Thyroid gland (tissue), 4 donors: ENCODE results near the gene MANBA. TPM values are rescaled to one million over a fixed set of nuclear protein-coding genes. Genes with fewer than 3 reads are reported as not detected.

Source experiments
- DNase-seq, 2 donors: peaks; one replicate each; pipeline ENCODE4 v3.0.0-alpha.2; 2019
- H3K27ac ChIP-seq, 3 donors: fragments of 200-600 bp; sonication (generic); 1 replicate in 2 of 3; 2 replicates in 1 of 3; pipeline ENCODE4 v1.5.1; 2016 to 2019; ENCODE audit warnings: mild to moderate bottlenecking in 1 of 3, moderate library complexity in 1 of 3
- H3K27me3 ChIP-seq: fragments of 200-600 bp; sonication (generic); one replicate; pipeline ENCODE4 v1.5.1; 2019
- H3K36me3 ChIP-seq, 2 donors: fragments of 200-600 bp; sonication (generic); one replicate each; pipeline ENCODE4 v1.5.1; 2016 to 2019
- H3K4me1 ChIP-seq, 2 donors: fragments of 200-600 bp; sonication (generic); one replicate each; pipeline ENCODE4 v1.5.1; 2017 to 2019
- H3K4me3 ChIP-seq, 3 donors: fragments of 200-600 bp; sonication (generic); replicated peaks in 1 of 3; 1 replicate in 2 of 3; 2 replicates in 1 of 3; pipeline ENCODE4 v1.5.1; 2016; ENCODE audit warnings: mild to moderate bottlenecking in 1 of 3
- H3K9me3 ChIP-seq: fragments of 200-600 bp; sonication (generic); one replicate; pipeline ENCODE4 v1.5.1; 2017
- POLR2A ChIP-seq, 2 donors: fragments of 450-650 bp; IDR thresholded peaks; one replicate each; pipeline ENCODE4 v1.6.1; 2017; ENCODE audit warnings: antibody characterized with exemption in 2 of 2, mild to moderate bottlenecking in 2 of 2, moderate library complexity in 1 of 2
- WGBS, 2 donors: methylation state at CpG; one replicate each; pipeline ENCODE4 v1.1.5; 2017; 5-methylcytosine and 5-hydroxymethylcytosine counted together
- intact Hi-C: fragments of 100-400 bp; cut with DNase I; formaldehyde crosslinking; loops from one replicate; pipeline ENCODE4 v1.15.1; 2023
- total RNA-seq, 4 donors: library from RNA; depleted of rRNA; stranded (reverse); fragments of >200 nt; gene quantifications; one replicate each; pipeline ENCODE4 v1.2.3, GENCODE V29; 2016
- TF ChIP-seq, protein P1 (sequence below), 6 experiments: fragments of 200-600 bp in 3 of 6; fragments of 450-650 bp in 3 of 6; sonication (generic) in 3 of 6; IDR thresholded peaks; one replicate each; pipeline ENCODE4 v1.5.1; 2016 to 2019; ENCODE audit warnings: antibody characterized with exemption in 6 of 6, mild to moderate bottlenecking in 2 of 6, inconsistent platforms in 1 of 6, moderate library complexity in 1 of 6

MANBA gene
- total RNA-seq, 4 donors from 2014 or later = 41.3 to 53.4 (median 45.5) TPM

- Histone ChIP-seq H3K4me1 (peaks cover 3 to 10% of the 10 kb centered on the region in 2 donors), H3K9me3 (no peaks in the 10 kb centered on the region), H3K27ac (peak overlapping the region in 2 of 3 donors; percentile 44 to 62), H3K4me3 (no peak overlapping the region), H3K27me3 (no peaks in the 10 kb centered on the region), H3K36me3 (peaks cover 42 to 44% of the 10 kb centered on the region in 2 donors)
- 29 to 36% methylated on average over 11 of the region's 11 CpGs for WGBS, 2 donors
- intact Hi-C loops = no loop called here
- peak; percentile 19 to 31 for DNase-seq
- no peak for TF ChIP-seq POLR2A (IDR thresholded peaks at IDR 0.05)
- TF ChIP-seq, protein P1, sequence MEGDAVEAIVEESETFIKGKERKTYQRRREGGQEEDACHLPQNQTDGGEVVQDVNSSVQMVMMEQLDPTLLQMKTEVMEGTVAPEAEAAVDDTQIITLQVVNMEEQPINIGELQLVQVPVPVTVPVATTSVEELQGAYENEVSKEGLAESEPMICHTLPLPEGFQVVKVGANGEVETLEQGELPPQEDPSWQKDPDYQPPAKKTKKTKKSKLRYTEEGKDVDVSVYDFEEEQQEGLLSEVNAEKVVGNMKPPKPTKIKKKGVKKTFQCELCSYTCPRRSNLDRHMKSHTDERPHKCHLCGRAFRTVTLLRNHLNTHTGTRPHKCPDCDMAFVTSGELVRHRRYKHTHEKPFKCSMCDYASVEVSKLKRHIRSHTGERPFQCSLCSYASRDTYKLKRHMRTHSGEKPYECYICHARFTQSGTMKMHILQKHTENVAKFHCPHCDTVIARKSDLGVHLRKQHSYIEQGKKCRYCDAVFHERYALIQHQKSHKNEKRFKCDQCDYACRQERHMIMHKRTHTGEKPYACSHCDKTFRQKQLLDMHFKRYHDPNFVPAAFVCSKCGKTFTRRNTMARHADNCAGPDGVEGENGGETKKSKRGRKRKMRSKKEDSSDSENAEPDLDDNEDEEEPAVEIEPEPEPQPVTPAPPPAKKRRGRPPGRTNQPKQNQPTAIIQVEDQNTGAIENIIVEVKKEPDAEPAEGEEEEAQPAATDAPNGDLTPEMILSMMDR (IDR thresholded peaks at IDR 0.05) = no peak
These were observed 147.9 kb downstream of the MANBA start for GRCh38 chr4:102612824-102613366.

- H3K27ac ChIP-seq = peak overlapping the region in 2 of 3 donors; percentile 44 to 62
- WGBS, 2 donors = 96 to 97% methylated on average over 2 of the region's 2 CpGs
- peaks cover 3 to 10% of the 10 kb centered on the region in 2 donors for H3K4me1 ChIP-seq
- no peak overlapping the region for H3K4me3 ChIP-seq
- intact Hi-C loops = no loop called here
- peaks cover 48 to 50% of the 10 kb centered on the region in 2 donors for H3K36me3 ChIP-seq
- H3K27me3 ChIP-seq = no peaks in the 10 kb centered on the region
- TF ChIP-seq, protein P1 (IDR thresholded peaks at IDR 0.05) = no peak
- TF ChIP-seq POLR2A (IDR thresholded peaks at IDR 0.05) = no peak
- no peak for DNase-seq
- no peaks in the 10 kb centered on the region for H3K9me3 ChIP-seq
These were observed 148.6 kb downstream of the MANBA start for GRCh38 chr4:102612210-102612609.

DNA sequence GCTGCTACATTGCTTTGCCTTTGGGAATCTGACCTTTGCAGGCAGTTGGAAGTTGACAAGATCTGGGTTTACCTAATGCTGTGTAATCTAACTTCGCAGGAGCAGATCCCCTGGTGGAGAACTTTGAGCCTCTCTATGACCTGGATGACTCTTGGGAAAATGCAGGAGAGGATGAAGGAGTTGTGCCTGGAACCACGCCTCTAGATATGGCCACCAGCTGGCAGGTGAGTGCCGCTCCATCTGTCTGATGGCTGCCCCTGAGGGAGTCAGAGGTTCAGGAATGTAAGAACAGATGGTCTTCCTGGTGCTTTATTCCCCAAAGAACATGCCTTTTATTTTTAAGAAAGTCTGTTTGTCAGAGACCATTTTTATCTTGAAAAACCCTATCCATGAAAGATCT, 150.3 kb downstream of the MANBA start:
- TF ChIP-seq, protein P1 (IDR thresholded peaks at IDR 0.05) = no peak
- TF ChIP-seq POLR2A (IDR thresholded peaks at IDR 0.05) = no peak
- intact Hi-C loops = no loop called here

GRCh38 chr4:102610007-102610406, 150.8 kb downstream of the MANBA start:
- TF ChIP-seq, protein P1 (IDR thresholded peaks at IDR 0.05) = no peak
- TF ChIP-seq POLR2A (IDR thresholded peaks at IDR 0.05) = no peak
- Histone ChIP-seq H3K9me3 (no peaks in the 10 kb centered on the region), H3K36me3 (peaks cover 53 to 54% of the 10 kb centered on the region in 2 donors), H3K4me3 (no peak overlapping the region), H3K4me1 (peaks cover 3 to 10% of the 10 kb centered on the region in 2 donors), H3K27me3 (no peaks in the 10 kb centered on the region), H3K27ac (no peak overlapping the region)
- intact Hi-C loops = no loop called here
- DNase-seq = no peak

More for the DNA sequence above, 150.3 kb downstream of the MANBA start:
- Histone ChIP-seq H3K9me3 (no peaks in the 10 kb centered on the region), H3K27me3 (no peaks in the 10 kb centered on the region), H3K4me3 (no peak overlapping the region), H3K36me3 (peaks cover 53 to 58% of the 10 kb centered on the region in 2 donors), H3K4me1 (peaks cover 3 to 10% of the 10 kb centered on the region in 2 donors), H3K27ac (no peak overlapping the region)
- no peak for DNase-seq
- WGBS, 2 donors = 82 to 95% methylated on average over 3 of the region's 3 CpGs

GRCh38 chr4:102608190-102608589, 152.6 kb downstream of the MANBA start:
- intact Hi-C loops = no loop called here
- Histone ChIP-seq H3K4me3 (no peak overlapping the region), H3K36me3 (peaks cover 40 to 45% of the 10 kb centered on the region in 2 donors), H3K27ac (no peak overlapping the region), H3K9me3 (no peaks in the 10 kb centered on the region), H3K27me3 (no peaks in the 10 kb centered on the region), H3K4me1 (peaks cover 3 to 9% of the 10 kb centered on the region in 2 donors)
- WGBS, 2 donors = 94 to 96% methylated on average over 1 of the region's 1 CpG
- TF ChIP-seq POLR2A (IDR thresholded peaks at IDR 0.05) = no peak
- TF ChIP-seq, protein P1 (IDR thresholded peaks at IDR 0.05) = no peak
- DNase-seq = no peak
